Fibroblast of lung (primary cell): ENCODE results near the gene CACNB2.

Source experiments
- EZH2 ChIP-seq: IDR thresholded peaks from 2 replicates; pipeline ENCODE4 v1.5.1; 2012; ENCODE audit warnings: low read length, control low read depth, mild to moderate bottlenecking; ENCODE audit errors: missing control alignments
- TF ChIP-seq, protein P1 (sequence below), 2 donors: IDR thresholded peaks in 1 of 2; conservative IDR thresholded peaks in 1 of 2; 1 replicate in 1 of 2; 2 replicates in 1 of 2; pipeline ENCODE4 v1.5.1; 2011 to 2012; ENCODE audit warnings: low read length in 2 of 2, control low read depth in 1 of 2, inconsistent platforms in 1 of 2, low read depth in 1 of 2, mild to moderate bottlenecking in 1 of 2

- no peak for TF ChIP-seq EZH2
- TF ChIP-seq, protein P1, sequence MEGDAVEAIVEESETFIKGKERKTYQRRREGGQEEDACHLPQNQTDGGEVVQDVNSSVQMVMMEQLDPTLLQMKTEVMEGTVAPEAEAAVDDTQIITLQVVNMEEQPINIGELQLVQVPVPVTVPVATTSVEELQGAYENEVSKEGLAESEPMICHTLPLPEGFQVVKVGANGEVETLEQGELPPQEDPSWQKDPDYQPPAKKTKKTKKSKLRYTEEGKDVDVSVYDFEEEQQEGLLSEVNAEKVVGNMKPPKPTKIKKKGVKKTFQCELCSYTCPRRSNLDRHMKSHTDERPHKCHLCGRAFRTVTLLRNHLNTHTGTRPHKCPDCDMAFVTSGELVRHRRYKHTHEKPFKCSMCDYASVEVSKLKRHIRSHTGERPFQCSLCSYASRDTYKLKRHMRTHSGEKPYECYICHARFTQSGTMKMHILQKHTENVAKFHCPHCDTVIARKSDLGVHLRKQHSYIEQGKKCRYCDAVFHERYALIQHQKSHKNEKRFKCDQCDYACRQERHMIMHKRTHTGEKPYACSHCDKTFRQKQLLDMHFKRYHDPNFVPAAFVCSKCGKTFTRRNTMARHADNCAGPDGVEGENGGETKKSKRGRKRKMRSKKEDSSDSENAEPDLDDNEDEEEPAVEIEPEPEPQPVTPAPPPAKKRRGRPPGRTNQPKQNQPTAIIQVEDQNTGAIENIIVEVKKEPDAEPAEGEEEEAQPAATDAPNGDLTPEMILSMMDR (conservative IDR thresholded peaks at IDR 0.05 in 1 of 2, IDR thresholded peaks at IDR 0.05 in 1 of 2; ENCODE audit: low read depth in 1 of 2, low read length in 2 of 2) = no peak
These were observed 279.7 kb downstream of the CACNB2 start for GRCh38 chr10:18419945-18420344.
